GM18951 (cell line): Measurements from ENCODE around the gene ADGRD1.

ENCODE experiments used
- POLR2A ChIP-seq: IDR thresholded peaks from 4 replicates; pipeline ENCODE4 v1.6.1; 2011; ENCODE audit warnings: mild to moderate bottlenecking; ENCODE audit not compliant: insufficient read length, insufficient read depth; ENCODE audit errors: extremely low read depth
- in situ Hi-C: fragments of 300-500 bp; cut with MboI; formaldehyde crosslinking; loops from one replicate; pipeline ENCODE4 v1.12.0; 2022; ENCODE audit warnings: low sequenced_read_pairs, mixed read lengths, inconsistent platforms; ENCODE audit not compliant: unreplicated experiment

The ADGRD1 gene

DNA sequence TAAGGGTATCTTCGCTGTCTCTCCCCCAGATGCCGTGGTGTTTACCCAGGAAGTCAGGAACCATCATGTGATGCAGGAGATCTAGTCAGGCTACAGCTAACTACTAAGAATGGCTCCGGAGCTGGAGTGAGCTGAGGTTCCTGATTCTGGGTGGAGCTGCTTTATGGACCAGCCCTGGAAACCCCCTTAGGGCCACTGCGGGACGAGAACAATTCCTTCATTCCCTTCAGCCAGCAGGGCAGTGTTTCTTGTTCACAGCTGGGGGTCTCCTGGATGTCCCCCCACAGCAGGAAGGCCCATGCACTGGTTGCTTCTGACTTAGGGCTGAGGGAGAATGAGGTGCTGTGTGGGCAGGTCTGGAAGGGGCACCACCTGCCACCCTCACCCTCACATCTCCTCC is 199.3 kb downstream of the ADGRD1 start:
- TF ChIP-seq POLR2A: no peak
- in situ Hi-C loops: no loop called here

DNA sequence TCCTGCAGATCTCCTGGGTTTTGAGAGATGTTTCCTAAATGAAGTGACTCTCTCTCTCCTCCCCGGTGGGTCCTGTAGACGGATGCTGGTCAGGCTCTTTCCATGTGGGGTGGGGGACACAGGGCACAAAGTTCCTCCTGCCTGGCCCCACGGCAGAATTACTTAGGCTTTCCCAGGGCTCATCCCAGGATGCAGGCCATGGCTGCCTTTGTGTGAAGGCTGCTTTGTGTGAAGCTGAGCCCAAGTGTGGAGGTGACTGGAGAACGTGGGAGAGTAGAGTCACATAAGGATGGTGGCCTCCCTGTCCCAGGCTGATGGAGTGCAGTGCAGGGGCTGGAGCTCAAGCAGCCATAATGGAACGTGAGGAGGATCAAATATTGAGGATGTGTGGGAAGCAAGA is 200.2 kb downstream of the ADGRD1 start:
- no peak for TF ChIP-seq POLR2A
- in situ Hi-C loops: no loop called here

DNA sequence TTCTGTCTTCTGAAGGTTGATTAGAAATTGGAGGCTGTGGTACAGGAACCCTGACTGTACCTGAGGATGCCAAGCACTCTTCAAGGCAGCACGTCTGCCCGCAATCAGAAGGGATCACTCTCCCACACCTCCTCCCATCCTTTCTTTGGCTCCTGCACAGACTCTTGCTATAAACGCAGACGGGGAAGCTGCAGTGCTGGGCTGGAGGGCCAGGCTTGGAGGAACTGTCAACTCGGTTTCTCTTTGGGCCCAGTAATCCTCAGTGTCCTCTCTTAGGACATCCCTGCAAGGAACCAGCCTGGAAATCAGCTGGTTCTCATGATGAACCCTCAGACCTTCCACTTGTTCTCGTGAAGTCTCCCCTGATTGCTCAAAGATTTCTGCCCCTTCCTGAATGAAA is 201.4 kb downstream of the ADGRD1 start:
- TF ChIP-seq POLR2A: no peak
- in situ Hi-C loops: no loop called here

DNA sequence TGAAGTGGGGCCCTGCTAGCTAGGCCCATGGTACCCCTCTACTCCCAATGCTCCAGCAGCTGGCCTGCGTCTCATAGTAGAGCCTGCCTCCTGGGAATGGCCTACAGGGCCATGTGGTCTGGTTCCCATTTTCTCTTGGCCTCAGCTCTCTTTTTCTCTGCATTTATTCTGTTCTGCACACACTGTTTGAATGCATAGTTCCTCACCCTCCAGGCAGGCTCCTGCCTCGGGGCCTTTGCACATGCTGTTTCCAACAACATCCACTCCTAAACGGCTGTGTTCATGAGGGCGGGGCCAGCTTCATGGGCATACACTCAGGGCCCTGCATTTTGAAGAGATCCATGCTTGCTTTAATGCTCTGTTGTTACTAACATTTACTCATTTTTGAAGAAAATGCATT is 204.0 kb downstream of the ADGRD1 start:
- no peak for TF ChIP-seq POLR2A
- in situ Hi-C loops: no loop called here

DNA sequence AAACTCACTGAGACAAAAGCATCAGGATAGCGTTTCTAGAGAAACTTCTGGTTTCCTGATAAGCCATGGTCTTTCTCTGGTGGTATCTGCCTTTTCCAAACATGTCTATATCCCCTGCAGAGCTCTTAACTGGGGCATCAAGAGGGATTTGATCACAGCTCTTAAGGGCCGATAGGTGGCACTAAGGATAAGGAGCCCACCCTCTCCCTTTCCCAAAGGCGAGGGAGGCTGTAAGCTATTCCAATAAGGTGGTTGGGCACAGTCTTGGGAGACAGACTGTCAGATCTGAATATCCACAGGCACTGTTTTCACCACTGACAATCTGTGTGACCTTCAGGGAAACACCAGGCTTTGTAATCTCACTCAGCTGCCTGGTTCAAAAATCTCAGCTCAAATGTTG is 206.0 kb downstream of the ADGRD1 start:
- no peak for TF ChIP-seq POLR2A
- in situ Hi-C loops: no loop called here

DNA sequence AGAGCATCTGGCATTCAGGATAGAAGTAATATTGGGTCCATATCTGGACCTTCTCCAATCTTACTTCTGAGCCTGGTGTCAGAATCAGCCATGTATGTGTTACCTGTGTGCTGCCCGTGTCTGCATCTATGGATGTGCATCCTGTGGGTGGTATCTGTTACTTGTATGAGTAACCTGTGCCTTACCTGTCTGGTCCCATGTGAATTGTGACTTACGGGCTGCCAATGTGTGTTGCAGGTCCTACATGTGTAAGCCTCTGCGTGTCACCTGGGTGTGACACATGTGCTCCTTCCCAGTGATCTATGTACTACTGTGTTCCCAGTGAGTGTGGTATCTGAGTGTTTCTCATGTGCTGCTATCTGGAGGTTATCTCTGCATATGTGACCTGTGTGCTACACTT is 208.4 kb downstream of the ADGRD1 start:
- in situ Hi-C loops: no loop called here
- TF ChIP-seq POLR2A: no peak

DNA sequence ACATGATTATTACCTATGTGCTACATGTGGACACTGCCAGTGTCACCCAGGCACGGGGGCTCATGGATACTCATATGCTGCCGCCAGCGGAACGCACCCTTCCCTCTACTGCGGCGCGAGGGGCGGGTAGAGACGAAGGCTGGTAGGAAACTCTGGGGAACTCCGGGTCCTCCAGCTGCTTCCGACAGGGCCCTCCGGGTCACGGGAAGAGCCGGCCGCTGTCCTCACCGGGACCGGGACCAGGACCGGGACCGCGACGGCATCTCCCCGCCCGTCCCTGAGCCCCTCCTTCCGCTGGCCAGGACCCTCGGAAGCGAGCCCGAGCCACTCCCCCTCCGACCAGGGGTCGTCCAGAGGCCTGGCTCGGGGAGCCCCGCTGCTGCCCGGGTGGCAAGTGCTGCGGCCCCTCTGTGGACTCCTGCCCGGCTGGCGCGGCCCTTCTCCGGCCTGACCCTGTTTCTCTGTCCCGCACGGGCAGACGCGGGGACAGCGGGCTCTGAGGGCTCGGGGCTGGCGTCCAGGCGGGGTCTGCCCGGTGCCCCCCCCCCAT is 209.6 kb downstream of the ADGRD1 start:
- in situ Hi-C loops: no loop called here
- no peak for TF ChIP-seq POLR2A

DNA sequence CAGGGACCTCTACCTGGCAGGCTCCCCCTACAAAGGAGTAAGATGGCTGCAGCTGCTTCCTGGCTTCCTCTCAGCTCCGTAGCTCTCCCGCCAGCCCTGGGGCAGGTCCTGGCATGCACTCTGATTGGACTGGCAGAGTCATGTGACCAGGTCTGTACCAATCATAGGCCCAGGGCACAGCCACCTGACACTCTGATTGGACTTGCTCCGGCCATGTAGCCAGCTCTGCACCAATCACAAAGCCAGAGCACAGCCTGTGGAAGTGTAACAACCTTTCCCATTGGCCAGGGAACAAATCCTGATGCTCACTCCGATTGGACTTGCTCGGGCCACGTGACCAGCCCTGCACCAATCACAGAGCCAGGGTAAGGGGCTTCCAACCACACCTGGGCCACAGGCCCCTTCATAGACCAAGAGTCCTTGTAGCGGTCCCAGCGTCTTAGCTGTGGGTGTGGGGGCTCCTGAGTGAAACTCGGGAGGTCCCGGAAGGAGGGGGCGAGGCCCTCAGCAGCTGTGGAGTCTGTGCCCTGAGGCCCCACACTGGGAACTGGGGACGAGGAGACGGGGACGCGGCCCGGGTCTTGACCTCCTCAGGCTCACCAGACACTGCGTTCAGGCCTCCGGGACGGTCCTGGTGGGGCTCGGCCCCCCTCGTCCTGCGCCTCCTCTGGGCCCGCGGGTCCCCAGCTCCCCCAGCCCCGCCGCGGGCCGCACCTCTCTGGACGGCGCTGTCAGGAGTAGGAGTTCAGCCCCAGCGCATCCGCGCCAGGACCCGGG is 210.6 kb downstream of the ADGRD1 start:
- in situ Hi-C loops: no loop called here
- no peak for TF ChIP-seq POLR2A

DNA sequence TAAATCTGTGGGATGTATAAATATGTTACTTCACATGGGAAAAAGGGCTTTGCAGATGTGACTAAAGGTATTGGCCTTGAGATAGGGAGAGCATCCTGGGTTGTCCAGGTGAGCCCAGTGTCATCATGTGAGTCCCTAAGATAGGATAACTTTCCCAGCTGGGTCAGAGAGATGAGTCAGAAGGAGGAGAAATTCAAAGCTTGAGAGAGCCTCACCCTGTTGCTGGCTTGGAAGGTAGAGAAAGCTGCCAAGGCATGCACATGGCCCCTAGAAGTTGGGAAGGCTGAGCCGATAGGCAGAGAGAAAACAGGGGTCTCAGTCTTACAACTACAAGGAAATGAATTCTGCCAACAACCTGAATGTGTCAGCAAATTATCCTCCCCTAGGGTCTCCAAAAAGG is 213.0 kb downstream of the ADGRD1 start:
- in situ Hi-C loops: no loop called here
- no peak for TF ChIP-seq POLR2A

DNA sequence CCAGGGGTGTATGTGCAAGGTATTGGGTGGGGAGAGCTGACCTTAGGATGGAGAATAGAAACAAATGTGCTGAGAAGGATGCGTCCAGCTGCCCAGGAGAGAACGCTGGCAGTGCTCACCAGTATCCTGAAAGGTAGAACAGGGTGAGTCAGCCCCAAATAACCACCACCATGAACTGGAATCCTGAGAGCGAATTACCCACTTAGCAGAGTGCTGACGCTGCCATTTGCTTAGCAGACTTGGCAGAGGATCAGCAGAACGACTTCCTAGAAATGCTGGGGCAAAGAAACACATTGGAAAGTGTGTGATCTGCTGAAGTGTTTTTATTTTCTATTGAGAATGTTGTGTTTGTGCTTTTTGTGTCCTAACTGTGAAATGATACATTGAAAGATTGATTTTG is 213.6 kb downstream of the ADGRD1 start:
- in situ Hi-C loops: no loop called here

DNA sequence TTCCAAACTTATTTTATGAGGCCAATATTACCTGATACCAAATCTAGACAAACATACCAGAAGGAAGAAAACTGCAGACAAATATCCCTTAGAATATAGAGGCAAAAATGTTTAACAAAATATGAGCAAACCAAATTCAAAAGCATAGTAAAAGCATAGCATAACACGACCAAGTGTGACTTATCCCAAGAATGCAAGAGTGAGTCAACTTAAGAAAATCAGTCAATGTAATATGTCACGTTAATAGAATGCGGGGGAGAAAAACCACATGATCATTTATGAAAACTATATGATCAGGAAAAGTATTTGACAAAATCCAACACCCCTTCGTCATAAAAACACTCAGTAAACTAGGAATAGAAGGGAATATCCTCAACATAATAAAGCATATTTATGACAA is 217.3 kb downstream of the ADGRD1 start:
- no peak for TF ChIP-seq POLR2A
- in situ Hi-C loops: no loop called here

More for the DNA sequence above, 213.6 kb downstream of the ADGRD1 start:
- TF ChIP-seq POLR2A: no peak

DNA sequence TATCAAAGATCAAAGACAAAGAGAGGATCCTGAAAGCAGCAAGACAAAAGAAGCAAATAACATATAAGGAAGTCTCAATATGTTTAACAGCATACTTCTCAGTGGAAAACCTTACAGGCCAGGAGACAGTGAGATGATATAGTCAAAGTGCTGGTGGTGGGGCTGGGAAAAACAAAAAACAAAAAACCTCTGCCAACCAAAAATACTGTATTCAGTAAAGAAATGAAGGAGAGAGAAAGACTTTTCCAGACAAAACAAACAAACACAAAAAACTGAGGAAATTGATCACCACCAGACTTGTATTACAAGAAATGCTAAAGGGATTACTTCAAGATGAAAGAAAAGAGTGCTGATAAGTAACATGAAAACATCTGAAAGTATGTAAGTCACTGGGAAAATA is 221.2 kb downstream of the ADGRD1 start:
- in situ Hi-C loops: no loop called here
- no peak for TF ChIP-seq POLR2A

DNA sequence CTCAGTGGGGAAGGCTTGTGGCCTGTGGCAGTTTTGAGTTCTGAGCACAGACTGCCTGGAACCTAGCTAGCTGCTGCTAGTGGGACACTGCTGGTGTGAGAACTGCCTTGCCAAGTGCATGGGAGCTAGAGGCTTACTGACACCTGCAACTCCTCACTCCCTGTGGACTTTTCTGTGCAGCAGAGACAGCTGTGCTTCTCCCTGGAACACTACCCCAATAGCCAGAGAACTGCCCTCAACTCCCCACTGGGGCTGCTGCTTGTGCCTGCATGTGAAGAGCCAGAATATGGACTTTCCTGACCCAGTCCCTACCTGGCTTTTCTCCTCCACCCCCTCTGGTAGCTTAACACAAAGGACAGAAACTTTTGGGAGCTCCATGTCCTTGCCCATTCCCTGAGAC is 222.6 kb downstream of the ADGRD1 start:
- no peak for TF ChIP-seq POLR2A

DNA sequence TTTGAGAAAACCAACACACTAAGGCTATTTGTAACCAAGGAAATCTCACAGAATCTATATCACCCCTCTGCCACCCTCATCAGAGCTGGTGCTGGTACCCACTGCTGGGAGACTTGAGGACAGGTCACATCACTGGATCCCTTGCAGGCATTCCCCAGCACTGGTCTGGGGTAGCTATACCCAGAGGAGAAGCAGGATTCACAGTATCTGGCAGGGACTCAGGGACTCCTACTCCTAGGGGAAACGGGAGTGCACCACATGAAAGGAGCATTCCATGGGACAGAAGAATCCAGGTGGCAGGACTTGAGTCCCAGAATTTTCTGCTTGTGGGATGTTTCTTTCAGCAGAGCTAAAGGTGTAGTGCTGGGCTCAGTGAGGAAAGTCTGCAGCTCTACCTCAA is 223.2 kb downstream of the ADGRD1 start:
- no peak for TF ChIP-seq POLR2A
- in situ Hi-C loops: no loop called here

More for the DNA sequence above, 222.6 kb downstream of the ADGRD1 start:
- in situ Hi-C loops: no loop called here
